Liver (tissue), 9 donors: ENCODE data around the gene SERPINA3. TPM values are rescaled to one million over a fixed set of nuclear protein-coding genes. Genes with fewer than 3 reads are reported as not detected.

Source experiments
- DNase-seq: peaks from one replicate; pipeline ENCODE4 v3.0.0-alpha.2; 2017; ENCODE audit warnings: low spot score
- H3K27ac ChIP-seq, 2 donors: one replicate each; pipeline ENCODE4 v1.7.0; 2013; ENCODE audit warnings: inconsistent platforms in 2 of 2, low read length in 2 of 2, control low read depth in 1 of 2, low read depth in 1 of 2, mild to moderate bottlenecking in 1 of 2
- H3K27me3 ChIP-seq, 4 donors: one replicate each; pipeline versions ENCODE4 v1.6.1 to v1.7.0; 2013; ENCODE audit warnings: low read length in 3 of 4, inconsistent platforms in 1 of 4, mild to moderate bottlenecking in 1 of 4, moderate library complexity in 1 of 4; ENCODE audit not compliant: control insufficient read depth in 4 of 4, insufficient read depth in 4 of 4
- H3K36me3 ChIP-seq, 4 donors: one replicate each; pipeline versions ENCODE4 v1.6.1 to v1.7.0; 2013; ENCODE audit warnings: low read length in 3 of 4, mild to moderate bottlenecking in 3 of 4, low read depth in 1 of 4, moderate library complexity in 1 of 4; ENCODE audit not compliant: control insufficient read depth in 4 of 4, insufficient read depth in 3 of 4
- H3K4me1 ChIP-seq, 4 donors: one replicate each; pipeline versions ENCODE4 v1.6.1 to v1.7.0; 2013; ENCODE audit warnings: low read length in 3 of 4, mild to moderate bottlenecking in 3 of 4, moderate library complexity in 1 of 4; ENCODE audit not compliant: control insufficient read depth in 4 of 4, insufficient read depth in 4 of 4
- H3K4me3 ChIP-seq, 3 donors: one replicate each; pipeline versions ENCODE4 v1.6.1 to v1.7.0; 2013; ENCODE audit warnings: low read length in 3 of 3, control low read depth in 1 of 3, low read depth in 1 of 3, mild to moderate bottlenecking in 1 of 3
- H3K9ac ChIP-seq, 2 donors: one replicate each; pipeline ENCODE4 v1.7.0; 2013; ENCODE audit warnings: low read length in 2 of 2, mild to moderate bottlenecking in 2 of 2, moderate library complexity in 2 of 2, control low read depth in 1 of 2, low read depth in 1 of 2
- H3K9me3 ChIP-seq, 4 donors: one replicate each; pipeline versions ENCODE4 v1.6.1 to v1.7.0; 2013; ENCODE audit warnings: low read length in 3 of 4; ENCODE audit not compliant: control insufficient read depth in 4 of 4
- CTCF ChIP-seq: fragments of 150-350 bp; IDR thresholded peaks from 2 replicates; pipeline ENCODE4 v1.5.1; 2017; ENCODE audit warnings: improper control_type of control experiment, low read depth, low read length; ENCODE audit not compliant: missing input control
- FOXA1 ChIP-seq: IDR thresholded peaks from 2 replicates; pipeline ENCODE4 v1.6.1; 2016; ENCODE audit warnings: antibody characterized with exemption
- GABPA ChIP-seq, 2 donors: IDR thresholded peaks in 1 of 2; conservative IDR thresholded peaks in 1 of 2; 2 replicates each; pipeline ENCODE4 v1.6.1; 2016; ENCODE audit warnings: antibody characterized with exemption in 2 of 2, mild to moderate bottlenecking in 1 of 2, moderate library complexity in 1 of 2
- HNF4A ChIP-seq, 2 donors: conservative IDR thresholded peaks; 2 replicates each; pipeline ENCODE4 v1.6.1; 2016; ENCODE audit warnings: antibody characterized with exemption in 2 of 2, mild to moderate bottlenecking in 2 of 2
- HNF4G ChIP-seq: IDR thresholded peaks from 2 replicates; pipeline ENCODE4 v1.6.1; 2016; ENCODE audit warnings: antibody characterized with exemption
- NR2F2 ChIP-seq: IDR thresholded peaks from 2 replicates; pipeline ENCODE4 v1.6.1; 2016; ENCODE audit warnings: antibody characterized with exemption
- RAD21 ChIP-seq, 2 donors: IDR thresholded peaks; 2 replicates each; pipeline ENCODE4 v1.6.1; 2016; ENCODE audit warnings: antibody characterized with exemption in 2 of 2, mild to moderate bottlenecking in 2 of 2
- REST ChIP-seq: IDR thresholded peaks from 2 replicates; pipeline ENCODE4 v1.6.1; 2016; ENCODE audit warnings: antibody characterized with exemption, mild to moderate bottlenecking
- RXRA ChIP-seq, 2 donors: IDR thresholded peaks; 2 replicates each; pipeline ENCODE4 v1.6.1; 2017 to 2018; ENCODE audit warnings: antibody characterized with exemption in 2 of 2, mild to moderate bottlenecking in 1 of 2
- SP1 ChIP-seq: IDR thresholded peaks from 2 replicates; pipeline ENCODE4 v1.6.1; 2018; ENCODE audit warnings: antibody characterized with exemption, mild to moderate bottlenecking
- YY1 ChIP-seq: IDR thresholded peaks from 2 replicates; pipeline ENCODE4 v1.6.1; 2016; ENCODE audit warnings: antibody characterized with exemption, mild to moderate bottlenecking
- ZBTB33 ChIP-seq: IDR thresholded peaks from 2 replicates; pipeline ENCODE4 v1.6.1; 2016; ENCODE audit warnings: antibody characterized with exemption
- WGBS: extraction: QIAGEN DNeasy Blood & Tissue Kit; methylation state at CpG from one replicate; pipeline ENCODE4 v1.1.7; 2013; 5-methylcytosine and 5-hydroxymethylcytosine counted together
- polyA plus RNA-seq, 2 donors: library from polyadenylated mRNA; stranded (reverse) in 1 of 2; unstranded in 1 of 2; fragments of 200-250 nt in 1 of 2; fragments of >200 nt in 1 of 2; fragmentation: Nextera tagmentation in 1 of 2; extraction: Ambion mirVana in 1 of 2; gene quantifications; one replicate each; pipeline versions ENCODE4 v1.2.1 to v1.2.3, GENCODE V29; 2013 to 2015
- total RNA-seq, 2 donors: library from RNA; depleted of rRNA; stranded (reverse); fragments of >200 nt; gene quantifications; one replicate each; pipeline ENCODE4 v1.2.3, GENCODE V29; 2014
- donor health status: healthy.
- donor health status: healthy.
- donor health status: healthy.
- donor health status: healthy.
- donor health status: healthy.

The SERPINA3 gene
- total and polyA plus RNA-seq, 4 donors: 2,087 to 17,984 (median 13,009) TPM

GRCh38 chr14:94586635-94587034 lies 25.6 kb upstream of the SERPINA3 start (continued):
- no peak for TF ChIP-seq REST

GRCh38 chr14:94588311-94588710 lies 23.9 kb upstream of the SERPINA3 start:
- Histone ChIP-seq H3K27ac (no peak overlapping the region), H3K27me3 (no peaks in the 10 kb centered on the region), H3K9ac (no peak overlapping the region), H3K4me3 (no peak overlapping the region), H3K36me3 (peaks cover 6 to 35% (median 23%) of the 10 kb centered on the region in 4 donors), H3K4me1 (peaks cover 11 to 81% (median 62%) of the 10 kb centered on the region in 4 donors), H3K9me3 (no peaks in the 10 kb centered on the region)
- WGBS: 86% methylated on average over 4 of the region's 4 CpGs
- TF ChIP-seq GABPA (IDR thresholded peaks at IDR 0.05 in 1 of 2, conservative IDR thresholded peaks at IDR 0.05 in 1 of 2) (no peak), FOXA1 (no peak), ZBTB33 (no peak), HNF4G (no peak), SP1 (no peak), RXRA (IDR thresholded peaks at IDR 0.05) (no peak)
- DNase-seq: no peak

GRCh38 chr14:94591073-94591472 lies 21.1 kb upstream of the SERPINA3 start:
- H3K36me3 ChIP-seq: peaks cover 6 to 35% (median 23%) of the 10 kb centered on the region in 4 donors
- no peak overlapping the region for H3K9ac ChIP-seq
- peaks cover 10 to 80% (median 63%) of the 10 kb centered on the region in 4 donors for H3K4me1 ChIP-seq
- TF ChIP-seq CTCF (no peak), NR2F2 (no peak), HNF4A (conservative IDR thresholded peaks at IDR 0.05) (no peak), RXRA (IDR thresholded peaks at IDR 0.05) (no peak), RAD21 (IDR thresholded peaks at IDR 0.05) (no peak), YY1 (no peak), SP1 (no peak), HNF4G (no peak)
- no peaks in the 10 kb centered on the region for H3K27me3 ChIP-seq
- H3K9me3 ChIP-seq: no peaks in the 10 kb centered on the region
- H3K4me3 ChIP-seq: no peak overlapping the region
- DNase-seq: no peak
- H3K27ac ChIP-seq: no peak overlapping the region
